IPS-NIHi7 (cell line): ENCODE measurements around the gene FOXN4.
A peak's percentile ranks its signal among the peaks of the same experiment; 100 is the strongest.
"Not testable (repeated sequence)": the region's sequence is repeated elsewhere in the genome, so short reads cannot be mapped to it uniquely, and the experiment has no call there.

Source experiments
- DNase-seq: peaks from one replicate; pipeline ENCODE4 v3.0.0; 2012; ENCODE audit warnings: mixed read lengths; ENCODE audit errors: extremely low spot score

The FOXN4 gene

GRCh38 chr12:109308534-109309380, at the start of gene FOXN4:
Gene FOXN4 (minus strand): TSS chr12:109309284. CDS start chr12:109308321, 963 bp downstream.
- DNase-seq = peak; percentile 76

GRCh38 chr12:109358154-109358869, 49.2 kb upstream of the FOXN4 start:
- DNase-seq = no peak

- DNase-seq = no peak
These were observed 47.9 kb upstream of the FOXN4 start for GRCh38 chr12:109357032-109357431.

- no peak for DNase-seq
These were observed 47.5 kb upstream of the FOXN4 start for GRCh38 chr12:109356577-109356976.

GRCh38 chr12:109352184-109352583, 43.1 kb upstream of the FOXN4 start:
- DNase-seq = no peak

GRCh38 chr12:109347589-109347988, 38.5 kb upstream of the FOXN4 start, which contains the start of gene MYO1H:
Gene MYO1H (plus strand): TSS chr12:109347900. CDS start chr12:109347961, 61 bp downstream.
- no peak for DNase-seq

- peak; percentile 29 for DNase-seq
These were observed 37.8 kb upstream of the FOXN4 start for GRCh38 chr12:109346920-109347319.

GRCh38 chr12:109345428-109345827, 36.3 kb upstream of the FOXN4 start:
- no peak for DNase-seq

- DNase-seq = no peak
These were observed 34.6 kb upstream of the FOXN4 start for GRCh38 chr12:109343677-109344076.

GRCh38 chr12:109336593-109336992, 27.5 kb upstream of the FOXN4 start:
- DNase-seq = no peak

GRCh38 chr12:109334887-109335286, 25.8 kb upstream of the FOXN4 start:
- DNase-seq = no peak

- DNase-seq = no peak
These were observed 22.3 kb upstream of the FOXN4 start for GRCh38 chr12:109331301-109331952.

- DNase-seq = no peak
These were observed 21.5 kb upstream of the FOXN4 start for GRCh38 chr12:109330282-109331230.

GRCh38 chr12:109329686-109330085, 20.6 kb upstream of the FOXN4 start:
- DNase-seq = no peak

GRCh38 chr12:109329003-109329402, 19.9 kb upstream of the FOXN4 start:
- no peak for DNase-seq

GRCh38 chr12:109321294-109321693, 12.2 kb upstream of the FOXN4 start:
- DNase-seq = not testable (repeated sequence)

- peak; percentile 29 for DNase-seq
These were observed 1.4 kb upstream of the FOXN4 start for GRCh38 chr12:109310247-109311125.

- peak; percentile 36 for DNase-seq
These were observed 530 bp upstream of the FOXN4 start for GRCh38 chr12:109309381-109310246.

GRCh38 chr12:109307051-109307450, 2.0 kb downstream of the FOXN4 start:
- DNase-seq = peak; percentile 25
